ENCODE data around the gene HPRT1. TPM values are rescaled to one million over a fixed set of nuclear protein-coding genes. Genes with fewer than 3 reads are reported as not detected.

The HPRT1 gene, protein sequence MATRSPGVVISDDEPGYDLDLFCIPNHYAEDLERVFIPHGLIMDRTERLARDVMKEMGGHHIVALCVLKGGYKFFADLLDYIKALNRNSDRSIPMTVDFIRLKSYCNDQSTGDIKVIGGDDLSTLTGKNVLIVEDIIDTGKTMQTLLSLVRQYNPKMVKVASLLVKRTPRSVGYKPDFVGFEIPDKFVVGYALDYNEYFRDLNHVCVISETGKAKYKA
- total RNA-seq, result 20.3 and 26.6 TPM in 2 replicates
- long read RNA-seq, transcript HPRT1-201 (9 exons, 1,407 nt), result major isoform, 8 of 8 reads
- long read RNA-seq, partial matches to known transcripts, result 0 of 8 reads
- long read RNA-seq, other reads (novel, unspliced or antisense), result 0 of 8 reads

DNA sequence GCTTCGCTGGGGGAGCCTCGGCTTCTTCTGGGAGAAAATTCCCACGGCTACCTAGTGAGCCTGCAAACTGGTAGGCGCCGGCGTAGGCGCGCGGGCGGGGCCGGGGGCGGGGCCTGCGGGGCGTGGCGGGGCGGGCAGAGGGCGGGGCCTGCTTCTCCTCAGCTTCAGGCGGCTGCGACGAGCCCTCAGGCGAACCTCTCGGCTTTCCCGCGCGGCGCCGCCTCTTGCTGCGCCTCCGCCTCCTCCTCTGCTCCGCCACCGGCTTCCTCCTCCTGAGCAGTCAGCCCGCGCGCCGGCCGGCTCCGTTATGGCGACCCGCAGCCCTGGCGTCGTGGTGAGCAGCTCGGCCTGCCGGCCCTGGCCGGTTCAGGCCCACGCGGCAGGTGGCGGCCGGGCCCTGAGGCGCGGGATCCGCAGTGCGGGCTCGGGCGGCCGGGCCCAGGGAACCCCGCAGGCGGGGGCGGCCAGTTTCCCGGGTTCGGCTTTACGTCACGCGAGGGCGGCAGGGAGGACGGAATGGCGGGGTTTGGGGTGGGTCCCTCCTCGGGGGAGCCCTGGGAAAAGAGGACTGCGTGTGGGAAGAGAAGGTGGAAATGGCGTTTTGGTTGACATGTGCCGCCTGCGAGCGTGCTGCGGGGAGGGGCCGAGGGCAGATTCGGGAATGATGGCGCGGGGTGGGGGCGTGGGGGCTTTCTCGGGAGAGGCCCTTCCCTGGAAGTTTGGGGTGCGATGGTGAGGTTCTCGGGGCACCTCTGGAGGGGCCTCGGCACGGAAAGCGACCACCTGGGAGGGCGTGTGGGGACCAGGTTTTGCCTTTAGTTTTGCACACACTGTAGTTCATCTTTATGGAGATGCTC is at the start of gene HPRT1:
HPRT1 (plus strand) TSS at position 161 of the 857 bp plus-strand sequence; CDS start at position 308, 147 bp downstream.
- Mint-ChIP-seq H3K27ac (ENCODE audit: unreplicated experiment) (peak within 1 kb of the TSS; percentile 91), H3K4me3 (peak within 1 kb of the TSS; percentile 94), H3K36me3 (ENCODE audit: low read depth) (peaks cover 2% of the 10 kb centered on the region), H3K27me3 (ENCODE audit: low read depth) (no peaks in the 10 kb centered on the region), H3K9me3 (peaks cover 2% of the 10 kb centered on the region), H3K4me1 (peaks cover 11% of the 10 kb centered on the region)
- peak; percentile 60 for DNase-seq (ENCODE audit: low read depth, low spot score)
- TF ChIP-seq, protein P1, sequence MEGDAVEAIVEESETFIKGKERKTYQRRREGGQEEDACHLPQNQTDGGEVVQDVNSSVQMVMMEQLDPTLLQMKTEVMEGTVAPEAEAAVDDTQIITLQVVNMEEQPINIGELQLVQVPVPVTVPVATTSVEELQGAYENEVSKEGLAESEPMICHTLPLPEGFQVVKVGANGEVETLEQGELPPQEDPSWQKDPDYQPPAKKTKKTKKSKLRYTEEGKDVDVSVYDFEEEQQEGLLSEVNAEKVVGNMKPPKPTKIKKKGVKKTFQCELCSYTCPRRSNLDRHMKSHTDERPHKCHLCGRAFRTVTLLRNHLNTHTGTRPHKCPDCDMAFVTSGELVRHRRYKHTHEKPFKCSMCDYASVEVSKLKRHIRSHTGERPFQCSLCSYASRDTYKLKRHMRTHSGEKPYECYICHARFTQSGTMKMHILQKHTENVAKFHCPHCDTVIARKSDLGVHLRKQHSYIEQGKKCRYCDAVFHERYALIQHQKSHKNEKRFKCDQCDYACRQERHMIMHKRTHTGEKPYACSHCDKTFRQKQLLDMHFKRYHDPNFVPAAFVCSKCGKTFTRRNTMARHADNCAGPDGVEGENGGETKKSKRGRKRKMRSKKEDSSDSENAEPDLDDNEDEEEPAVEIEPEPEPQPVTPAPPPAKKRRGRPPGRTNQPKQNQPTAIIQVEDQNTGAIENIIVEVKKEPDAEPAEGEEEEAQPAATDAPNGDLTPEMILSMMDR (conservative IDR thresholded peaks at IDR 0.05), result no peak

DNA sequence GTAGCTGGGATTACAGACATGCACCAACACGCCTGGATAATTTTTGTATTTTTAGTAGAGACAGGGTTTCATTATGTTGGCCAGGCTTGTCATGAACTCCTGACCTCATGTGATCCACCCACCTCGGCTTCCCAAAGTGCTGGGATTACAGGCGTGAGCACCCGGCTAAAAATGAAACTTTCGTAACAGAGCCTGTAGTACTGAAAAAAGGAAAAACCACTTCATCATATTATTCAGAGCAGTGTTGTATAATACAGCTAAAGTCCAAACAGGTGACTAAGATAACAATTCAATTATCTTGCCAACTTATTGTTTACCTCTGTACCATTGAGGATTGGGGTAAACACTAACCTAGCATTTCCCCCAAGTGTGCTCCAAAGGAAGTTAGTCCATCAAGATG is 43.9 kb upstream of the HPRT1 start:
- no peak for DNase-seq (ENCODE audit: low read depth, low spot score)
- TF ChIP-seq, protein P1 (conservative IDR thresholded peaks at IDR 0.05), result no peak
- no peak overlapping the region for H3K27ac Mint-ChIP-seq (ENCODE audit: unreplicated experiment)
- no peaks in the 10 kb centered on the region for H3K9me3 Mint-ChIP-seq
- H3K36me3 Mint-ChIP-seq (ENCODE audit: low read depth), result peaks cover 7% of the 10 kb centered on the region
- no peaks in the 10 kb centered on the region for H3K27me3 Mint-ChIP-seq (ENCODE audit: low read depth)
- H3K4me1 Mint-ChIP-seq, result no peaks in the 10 kb centered on the region
- no peak overlapping the region for H3K4me3 Mint-ChIP-seq

DNA sequence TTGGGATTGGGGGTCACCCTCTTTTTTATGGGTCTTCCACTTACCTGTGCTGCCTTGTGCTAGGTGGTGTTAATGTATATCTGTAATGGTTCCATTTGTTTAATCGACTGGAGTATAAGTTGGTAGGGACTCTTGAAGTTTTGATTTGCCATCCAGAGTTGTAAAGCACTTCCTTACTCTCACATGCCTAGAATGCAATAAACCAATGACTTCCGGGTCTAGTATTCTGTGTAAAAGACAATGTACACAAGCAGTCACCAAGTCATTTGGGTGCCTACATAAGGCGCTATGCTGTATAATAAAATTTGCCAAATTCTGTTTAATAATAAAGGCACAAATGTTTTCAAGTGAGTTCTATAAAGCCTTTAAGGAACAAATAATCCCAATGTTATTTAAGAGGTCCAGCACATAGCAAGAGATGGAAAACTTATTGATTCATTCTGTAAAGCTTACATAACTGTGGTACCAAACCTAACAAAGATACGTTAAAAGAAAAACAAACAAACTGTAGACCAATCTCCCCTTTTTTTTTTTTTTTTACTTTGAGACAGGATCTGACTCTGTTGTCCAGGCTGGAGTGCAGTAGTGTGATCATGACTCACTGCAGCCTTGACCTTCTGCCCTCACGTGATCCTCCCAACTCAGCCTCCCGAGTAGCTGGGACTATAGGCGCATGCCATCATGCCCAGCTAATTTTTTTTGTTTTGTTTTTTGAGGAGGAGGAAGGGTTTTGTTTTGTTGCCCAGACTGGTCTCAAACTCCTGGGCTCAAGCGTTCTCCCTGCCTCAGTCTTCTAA is 41.5 kb upstream of the HPRT1 start:
- no peaks in the 10 kb centered on the region for H3K4me1 Mint-ChIP-seq
- no peak overlapping the region for H3K4me3 Mint-ChIP-seq
- no peaks in the 10 kb centered on the region for H3K27me3 Mint-ChIP-seq (ENCODE audit: low read depth)
- no peak overlapping the region for H3K27ac Mint-ChIP-seq (ENCODE audit: unreplicated experiment)
- H3K36me3 Mint-ChIP-seq (ENCODE audit: low read depth), result peaks cover 7% of the 10 kb centered on the region
- TF ChIP-seq, protein P1 (conservative IDR thresholded peaks at IDR 0.05), result no peak
- no peak for DNase-seq (ENCODE audit: low read depth, low spot score)
- H3K9me3 Mint-ChIP-seq, result no peaks in the 10 kb centered on the region

DNA sequence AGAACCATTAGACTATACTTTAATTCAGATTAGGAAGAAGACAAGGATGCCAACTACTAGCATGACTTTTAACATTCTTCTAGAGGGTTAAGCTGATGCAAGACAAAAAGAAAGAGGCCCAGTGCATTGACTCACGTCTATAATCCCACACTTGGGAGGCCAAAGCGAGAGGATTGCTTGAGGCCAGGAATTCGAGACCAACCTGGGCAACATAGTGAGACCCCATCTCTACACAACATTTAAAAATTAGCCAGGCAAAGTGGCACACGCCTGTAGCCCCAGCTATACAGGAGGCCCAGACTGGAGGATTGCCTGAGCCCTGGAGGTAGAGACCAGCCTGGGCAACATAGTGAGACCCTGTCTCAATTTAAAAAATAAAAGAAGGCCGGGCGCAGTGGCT is 40.2 kb upstream of the HPRT1 start:
- no peak for DNase-seq (ENCODE audit: low read depth, low spot score)
- Mint-ChIP-seq H3K4me1 (no peaks in the 10 kb centered on the region), H3K4me3 (no peak overlapping the region), H3K27ac (ENCODE audit: unreplicated experiment) (no peak overlapping the region), H3K36me3 (ENCODE audit: low read depth) (peaks cover 10% of the 10 kb centered on the region), H3K27me3 (ENCODE audit: low read depth) (no peaks in the 10 kb centered on the region), H3K9me3 (no peaks in the 10 kb centered on the region)
- TF ChIP-seq, protein P1 (conservative IDR thresholded peaks at IDR 0.05), result no peak

DNA sequence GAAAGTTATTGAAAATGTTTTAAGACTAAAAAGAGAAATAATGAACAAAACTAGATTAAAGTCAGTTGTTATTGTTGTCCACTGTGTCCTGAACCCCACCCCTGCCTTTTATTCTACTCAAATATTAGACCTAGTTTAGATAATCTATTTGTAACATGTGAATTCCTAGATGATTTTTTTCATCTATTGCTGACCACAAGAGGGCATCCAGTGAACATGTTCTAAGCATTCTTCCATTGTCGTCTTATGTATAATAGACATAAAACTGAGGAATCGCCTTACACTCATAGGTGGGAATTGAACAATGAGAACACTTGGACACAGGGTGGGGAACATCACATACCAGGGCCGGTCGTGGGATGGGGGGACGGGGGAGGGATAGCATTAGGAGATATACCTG is 36.4 kb upstream of the HPRT1 start:
- Mint-ChIP-seq H3K4me3 (no peak overlapping the region), H3K4me1 (no peaks in the 10 kb centered on the region), H3K9me3 (no peaks in the 10 kb centered on the region), H3K27me3 (ENCODE audit: low read depth) (no peaks in the 10 kb centered on the region), H3K36me3 (ENCODE audit: low read depth) (peaks cover 8% of the 10 kb centered on the region), H3K27ac (ENCODE audit: unreplicated experiment) (no peak overlapping the region)
- TF ChIP-seq, protein P1 (conservative IDR thresholded peaks at IDR 0.05), result peak; percentile 50
- no peak for DNase-seq (ENCODE audit: low read depth, low spot score)
